AG04449 (cell line): ENCODE data around the gene PRCD.
A peak's percentile ranks its signal among the peaks of the same experiment; 100 is the strongest.

ENCODE experiments used
- CTCF ChIA-PET: fragments of 350-600 bp; formaldehyde crosslinking; extraction: SDS; loops from one replicate; lab custom pipeline; 2021; ENCODE audit warnings: antibody characterized with exemption; lab: Yijun Ruan, JAX
- POLR2A ChIA-PET: fragments of 400-600, 350-600 bp; formaldehyde crosslinking; extraction: SDS; loops from one replicate; lab custom pipeline; 2020; ENCODE audit warnings: antibody characterized with exemption, inconsistent platforms; lab: Yijun Ruan, JAX
- DNase-seq: peaks from one replicate; pipeline ENCODE4 v3.0.0-alpha.2; 2010; ENCODE audit warnings: low read depth, low spot score
- H3K4me3 ChIP-seq: 2 replicates; pipeline ENCODE4 v1.5.1; 2011; ENCODE audit warnings: low read depth, mild to moderate bottlenecking, control low read depth, low read length
- TF ChIP-seq, protein P1 (sequence below): IDR thresholded peaks from one replicate; pipeline ENCODE4 v1.5.1; 2011; ENCODE audit warnings: mild to moderate bottlenecking, moderate library complexity, low read length, control low read depth, inconsistent platforms; ENCODE audit not compliant: insufficient read depth; ENCODE audit errors: missing control alignments

PRCD gene

DNA sequence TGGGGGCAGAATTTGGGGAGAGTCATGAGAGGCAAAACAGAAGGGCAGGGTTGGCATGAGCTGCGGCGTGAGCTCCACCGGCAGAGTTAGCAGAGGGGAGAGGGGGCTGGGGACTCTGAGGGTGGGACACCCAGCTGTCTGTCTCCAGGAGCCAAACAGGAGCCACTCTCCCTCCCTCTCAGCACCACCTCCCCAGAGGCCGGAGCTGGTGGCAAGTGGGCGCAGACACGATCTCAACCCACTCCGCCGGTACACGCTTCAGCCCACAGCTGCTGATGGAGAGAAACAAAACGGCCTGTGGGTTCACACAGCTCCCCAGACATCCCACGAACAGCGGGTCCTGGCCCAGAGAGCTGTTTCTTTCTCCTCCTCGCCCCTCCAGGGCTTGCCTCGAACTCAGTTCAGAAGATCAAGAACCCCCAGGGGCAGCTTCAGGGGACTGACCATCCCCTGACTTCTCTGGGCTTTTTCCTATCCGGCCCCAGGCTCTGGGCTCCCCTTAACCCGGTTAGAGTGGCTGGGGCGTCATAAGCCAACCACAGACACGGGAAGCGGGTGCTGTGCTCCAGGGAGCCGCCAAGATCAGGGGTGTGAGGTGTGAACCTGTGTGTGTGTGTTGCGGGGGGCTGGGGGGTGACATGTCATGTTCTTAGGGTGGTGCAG lies 46.2 kb upstream of the PRCD start:
- TF ChIP-seq, protein P1, sequence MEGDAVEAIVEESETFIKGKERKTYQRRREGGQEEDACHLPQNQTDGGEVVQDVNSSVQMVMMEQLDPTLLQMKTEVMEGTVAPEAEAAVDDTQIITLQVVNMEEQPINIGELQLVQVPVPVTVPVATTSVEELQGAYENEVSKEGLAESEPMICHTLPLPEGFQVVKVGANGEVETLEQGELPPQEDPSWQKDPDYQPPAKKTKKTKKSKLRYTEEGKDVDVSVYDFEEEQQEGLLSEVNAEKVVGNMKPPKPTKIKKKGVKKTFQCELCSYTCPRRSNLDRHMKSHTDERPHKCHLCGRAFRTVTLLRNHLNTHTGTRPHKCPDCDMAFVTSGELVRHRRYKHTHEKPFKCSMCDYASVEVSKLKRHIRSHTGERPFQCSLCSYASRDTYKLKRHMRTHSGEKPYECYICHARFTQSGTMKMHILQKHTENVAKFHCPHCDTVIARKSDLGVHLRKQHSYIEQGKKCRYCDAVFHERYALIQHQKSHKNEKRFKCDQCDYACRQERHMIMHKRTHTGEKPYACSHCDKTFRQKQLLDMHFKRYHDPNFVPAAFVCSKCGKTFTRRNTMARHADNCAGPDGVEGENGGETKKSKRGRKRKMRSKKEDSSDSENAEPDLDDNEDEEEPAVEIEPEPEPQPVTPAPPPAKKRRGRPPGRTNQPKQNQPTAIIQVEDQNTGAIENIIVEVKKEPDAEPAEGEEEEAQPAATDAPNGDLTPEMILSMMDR: no peak
- ChIA-PET CTCF (interaction anchor here (0.9 to 34.2 kb wide), 5 partner anchors 10 to 29 kb away, joined by 3 to 1209 read pairs (median 8); partner anchors contain the start of genes AANAT and UBE2O), POLR2A (interaction anchor here (0.7 to 1.0 kb wide), 2 partner anchors 8 to 16 kb away, joined by 3 to 4 read pairs; partner anchors contain the start of gene RHBDF2)
- H3K4me3 ChIP-seq: no peak overlapping the region
- no peak for DNase-seq

DNA sequence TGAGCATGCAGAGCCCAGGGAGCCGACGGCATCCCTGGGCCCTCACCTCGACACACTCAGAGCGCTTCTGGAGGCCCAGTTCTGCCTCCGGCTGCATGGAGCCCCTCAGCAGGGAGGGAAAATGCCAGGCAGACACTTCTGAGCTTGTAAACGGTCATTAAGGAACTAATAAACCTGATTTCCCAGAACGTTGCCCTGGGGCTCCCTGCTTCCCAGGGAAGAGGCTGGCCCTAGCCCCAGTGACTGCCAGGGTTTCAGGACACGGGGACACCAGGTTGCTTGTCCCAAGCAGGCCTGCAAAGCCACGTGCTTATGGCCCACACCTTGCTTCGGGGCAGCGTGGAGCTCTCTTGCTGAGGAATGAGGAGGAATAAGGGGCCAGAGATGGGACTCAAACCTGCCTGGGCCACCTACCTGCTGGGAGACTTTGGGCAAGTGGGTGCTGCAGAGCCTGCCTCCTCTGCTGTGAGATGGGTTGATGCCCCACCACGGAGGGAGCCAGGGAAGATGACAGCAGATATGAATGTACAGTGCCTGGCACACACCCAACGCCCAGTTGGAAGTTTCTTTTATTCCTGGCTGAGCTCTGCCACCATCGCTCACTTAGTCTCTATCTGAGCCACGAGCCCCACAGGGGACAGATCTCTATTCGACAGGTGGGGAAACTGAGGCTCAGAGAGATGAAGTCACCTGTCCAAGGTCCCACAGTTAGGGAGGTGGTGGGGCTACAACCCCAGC lies 44.0 kb upstream of the PRCD start:
- no peak overlapping the region for H3K4me3 ChIP-seq
- ChIA-PET CTCF (interaction anchor here (0.8 to 34.2 kb wide), 4 partner anchors 11 to 31 kb away, joined by 3 to 1209 read pairs (median 3); partner anchors contain the start of genes AANAT and UBE2O), POLR2A (no interaction called here)
- TF ChIP-seq, protein P1: no peak
- no peak for DNase-seq

DNA sequence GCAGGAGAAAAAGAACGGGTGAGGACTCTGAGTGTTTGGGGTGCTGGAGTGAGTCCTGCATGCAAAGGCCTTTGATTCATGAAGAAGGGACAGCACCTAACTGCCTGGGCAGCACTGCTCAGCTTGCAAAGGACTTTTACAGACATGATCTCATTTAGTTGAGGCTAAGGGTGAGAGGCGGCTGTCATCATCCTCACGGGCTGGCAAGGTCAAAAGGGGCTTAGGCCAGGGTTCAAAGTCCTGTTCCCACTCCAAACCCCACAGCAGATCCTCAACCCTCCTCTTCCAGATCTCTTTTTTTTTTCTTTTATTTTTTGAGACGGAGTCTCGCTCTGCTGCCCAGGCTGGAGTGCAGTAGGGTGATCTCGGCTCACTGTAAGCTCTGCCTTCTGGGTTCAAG lies 43.4 kb upstream of the PRCD start:
- TF ChIP-seq, protein P1: no peak
- ChIA-PET POLR2A (no interaction called here), CTCF (interaction anchor here (0.8 to 34.2 kb wide), 3 partner anchors 11 to 32 kb away, joined by 3 to 1209 read pairs (median 13); partner anchors contain the start of genes AANAT and UBE2O)
- no peak overlapping the region for H3K4me3 ChIP-seq
- DNase-seq: no peak

DNA sequence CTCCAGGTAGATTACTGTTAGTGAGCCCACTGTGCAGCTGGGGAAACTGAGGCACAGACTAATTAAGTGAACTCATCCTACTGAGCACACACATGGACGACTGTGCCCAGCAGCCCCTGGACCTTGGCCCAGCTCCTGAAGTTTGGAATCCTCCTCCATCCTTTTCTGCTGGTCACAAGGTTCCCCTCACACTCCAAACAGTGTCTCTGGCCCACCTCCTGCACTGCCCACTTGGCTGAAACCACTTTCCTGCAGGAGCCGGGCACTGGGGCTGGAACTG lies 42.2 kb upstream of the PRCD start:
- ChIA-PET POLR2A (interaction anchor here (0.7 to 1.3 kb wide), 3 partner anchors 9 to 144 kb away, joined by 3 read pairs; partner anchors contain the start of gene PRPSAP1), CTCF (interaction anchor here (1.3 to 34.2 kb wide), 6 partner anchors 10 to 112 kb away, joined by 3 to 1209 read pairs (median 6); partner anchors contain the start of genes AANAT and UBE2O)
- no peak for DNase-seq
- TF ChIP-seq, protein P1: no peak
- no peak overlapping the region for H3K4me3 ChIP-seq

DNA sequence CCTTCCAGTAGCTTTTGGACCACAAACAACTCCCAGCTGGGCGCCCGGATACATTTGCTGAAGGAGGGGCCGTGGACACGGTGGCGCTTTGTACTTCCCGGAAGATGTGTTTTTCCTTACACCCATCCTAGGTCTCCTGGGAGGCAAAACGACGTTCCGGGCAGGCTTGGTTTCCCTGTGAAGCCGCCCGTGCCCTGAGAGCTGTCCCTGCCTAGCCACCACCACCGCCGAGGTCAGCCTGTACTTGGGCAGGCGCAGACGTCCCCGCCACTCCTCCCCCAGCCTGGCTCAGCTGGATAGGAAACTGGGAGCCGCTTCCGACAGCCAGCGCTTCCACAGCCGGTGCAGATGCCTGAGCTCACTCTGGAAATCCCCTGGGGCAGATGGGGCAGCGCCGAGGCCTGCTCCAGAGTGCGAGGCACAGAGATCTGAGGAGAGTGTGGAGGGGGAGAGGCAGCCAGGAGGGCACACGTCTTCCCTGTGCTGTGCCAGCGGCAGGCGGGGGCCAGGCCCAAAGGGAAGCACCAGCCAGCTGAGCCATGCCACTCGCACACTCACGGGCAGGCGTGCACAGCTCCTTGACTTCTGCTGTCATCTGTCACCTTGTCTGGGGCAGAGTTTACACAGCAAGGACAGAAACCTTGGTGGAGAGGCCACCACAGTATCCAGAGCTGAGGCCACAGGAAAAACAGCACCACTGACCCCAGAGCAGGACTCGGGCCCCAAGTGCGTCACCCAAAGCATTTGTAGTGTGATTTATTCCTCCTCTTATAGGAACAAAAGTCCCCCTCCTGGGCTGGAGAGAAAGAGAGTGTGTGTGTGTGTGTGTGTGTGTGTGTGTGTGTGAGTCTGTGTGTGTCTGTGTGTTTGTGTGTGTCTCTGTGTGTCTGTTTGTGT lies 41.6 kb upstream of the PRCD start:
- peak overlapping the region; percentile 27 for H3K4me3 ChIP-seq
- ChIA-PET POLR2A (interaction anchor here (0.7 to 1.3 kb wide), 3 partner anchors 9 to 144 kb away, joined by 3 read pairs; partner anchors contain the start of gene PRPSAP1), CTCF (interaction anchor here (1.2 to 34.2 kb wide), 9 partner anchors 9 to 113 kb away, joined by 3 to 1209 read pairs (median 4); partner anchors contain the start of genes AANAT and UBE2O)
- no peak for DNase-seq
- TF ChIP-seq, protein P1: no peak
